Activated B cell treated with CpG ODN at 0.5 μM for 24 hours (primary cell): ENCODE results near the gene C1orf122. TPM values are rescaled to one million over a fixed set of nuclear protein-coding genes. Genes with fewer than 3 reads are reported as not detected.

Source experiments
- ATAC-seq: fragments of 200-7000 bp; cut with Tn5 transposase; one replicate; pipeline ENCODE4 v1.10.0; 2021; ENCODE audit warnings: low read depth, mild to moderate bottlenecking, moderate library complexity
- CTCF ChIA-PET: fragments of 350-600 bp; sonication (Branson Sonifier 250); formaldehyde crosslinking; loops from one replicate; lab custom pipeline; 2021; ENCODE audit warnings: antibody characterized with exemption; lab: Charles Lee
- POLR2A ChIA-PET: fragments of 350-600 bp; sonication (Branson Sonifier 250); formaldehyde crosslinking; loops from one replicate; lab custom pipeline; 2021; ENCODE audit warnings: antibody characterized with exemption; lab: Charles Lee
- DNase-seq: peaks from one replicate; pipeline ENCODE4 v3.0.0; 2022
- H3K27ac Mint-ChIP-seq: one replicate; pipeline ENCODE4 v1.8.0; 2020; ENCODE audit warnings: mixed read lengths
- H3K27me3 Mint-ChIP-seq: one replicate; pipeline ENCODE4 v1.8.0; 2021; ENCODE audit warnings: mixed read lengths
- H3K36me3 Mint-ChIP-seq: one replicate; pipeline ENCODE4 v1.8.0; 2021; ENCODE audit warnings: low read depth, mixed read lengths
- H3K4me1 Mint-ChIP-seq: one replicate; pipeline ENCODE4 v1.8.0; 2021; ENCODE audit warnings: mixed read lengths
- H3K4me3 Mint-ChIP-seq: one replicate; pipeline ENCODE4 v1.8.0; 2020; ENCODE audit warnings: mild to moderate bottlenecking, mixed read lengths
- H3K9me3 Mint-ChIP-seq: one replicate; pipeline ENCODE4 v1.8.0; 2020; ENCODE audit warnings: mixed read lengths
- CTCF ChIP-seq: fragments of 200-600 bp; IDR thresholded peaks from one replicate; pipeline ENCODE4 v1.8.0; 2022; ENCODE audit warnings: antibody characterized with exemption, mild to moderate bottlenecking
- intact Hi-C: fragments of 100-400 bp; cut with micrococcal nuclease; formaldehyde crosslinking; loops from one replicate; pipeline ENCODE4 v1.15.1; 2024
- total RNA-seq: library from RNA; stranded (reverse); gene quantifications from 2 replicates; pipeline ENCODE4 v1.2.3, GENCODE V29; 2022

C1orf122 gene
- total RNA-seq, 1 donor from 2014 or later, result 19.9 TPM

GRCh38 chr1:37841652-37842051 is 34.1 kb downstream of the C1orf122 start:
- no peak for ATAC-seq
- H3K4me1 Mint-ChIP-seq, result peaks cover 17% of the 10 kb centered on the region
- no peak overlapping the region for H3K4me3 Mint-ChIP-seq
- no peak overlapping the region for H3K27ac Mint-ChIP-seq
- ChIA-PET CTCF (no interaction called here), POLR2A (interaction anchor here (0.7 kb wide), 1 partner anchor 24 kb away, joined by 4 read pairs; no protein-coding TSS in a partner anchor)
- H3K27me3 Mint-ChIP-seq, result no peaks in the 10 kb centered on the region
- no peaks in the 10 kb centered on the region for H3K9me3 Mint-ChIP-seq
- no peak for DNase-seq
- peaks cover 77% of the 10 kb centered on the region for H3K36me3 Mint-ChIP-seq
- intact Hi-C loops, result no loop called here
- TF ChIP-seq CTCF, result no peak

- Mint-ChIP-seq H3K4me1 (peaks cover 32% of the 10 kb centered on the region), H3K36me3 (peaks cover 57% of the 10 kb centered on the region), H3K9me3 (no peaks in the 10 kb centered on the region), H3K27ac (no peak overlapping the region), H3K4me3 (no peak overlapping the region), H3K27me3 (no peaks in the 10 kb centered on the region)
- POLR2A ChIA-PET, result interaction anchor here (2.3 kb wide), 1 partner anchor 15 kb away, joined by 11 read pairs; the partner anchor contains the start of gene MTF1
- CTCF ChIA-PET, result interaction anchor here (1.0 kb wide), 1 partner anchor 16 kb away, joined by 7 read pairs; no protein-coding TSS in a partner anchor
- no peak for ATAC-seq
- intact Hi-C loops, result no loop called here
- DNase-seq, result no peak
- no peak for TF ChIP-seq CTCF
These were observed 36.9 kb downstream of the C1orf122 start for GRCh38 chr1:37844536-37844935.

- H3K27ac Mint-ChIP-seq, result peak overlapping the region; percentile 30
- intact Hi-C loops, result no loop called here
- TF ChIP-seq CTCF, result no peak
- POLR2A ChIA-PET, result interaction anchor here (2.3 kb wide), 1 partner anchor 14 kb away, joined by 11 read pairs; the partner anchor contains the start of gene MTF1
- DNase-seq, result no peak
- no peaks in the 10 kb centered on the region for H3K9me3 Mint-ChIP-seq
- ATAC-seq, result no peak
- CTCF ChIA-PET, result interaction anchor here (1.0 kb wide), 1 partner anchor 15 kb away, joined by 7 read pairs; no protein-coding TSS in a partner anchor
- peaks cover 32% of the 10 kb centered on the region for H3K4me1 Mint-ChIP-seq
- H3K36me3 Mint-ChIP-seq, result peaks cover 50% of the 10 kb centered on the region
- H3K4me3 Mint-ChIP-seq, result no peak overlapping the region
- H3K27me3 Mint-ChIP-seq, result no peaks in the 10 kb centered on the region
These were observed 37.6 kb downstream of the C1orf122 start for GRCh38 chr1:37845049-37845646.

- ChIA-PET POLR2A (interaction anchor here (1.3 to 2.3 kb wide), 2 partner anchors 14 to 38 kb away, joined by 4 to 11 read pairs; partner anchors contain the start of genes C1orf122, MTF1 and YRDC), CTCF (interaction anchor here (0.7 to 1.9 kb wide), 2 partner anchors 14 to 16 kb away, joined by 3 to 8 read pairs; partner anchors contain the start of gene MTF1)
- H3K9me3 Mint-ChIP-seq, result no peaks in the 10 kb centered on the region
- DNase-seq, result no peak
- peaks cover 45% of the 10 kb centered on the region for H3K36me3 Mint-ChIP-seq
- no peak for TF ChIP-seq CTCF
- H3K27ac Mint-ChIP-seq, result peak overlapping the region; percentile 10
- no peak for ATAC-seq
- H3K4me1 Mint-ChIP-seq, result peaks cover 32% of the 10 kb centered on the region
- H3K4me3 Mint-ChIP-seq, result no peak overlapping the region
- H3K27me3 Mint-ChIP-seq, result no peaks in the 10 kb centered on the region
- intact Hi-C loops, result no loop called here
These were observed 38.2 kb downstream of the C1orf122 start for GRCh38 chr1:37845786-37846185.

- CTCF ChIA-PET, result interaction anchor here (1.9 kb wide), 1 partner anchor 13 kb away, joined by 8 read pairs; the partner anchor contains the start of gene MTF1
- H3K4me1 Mint-ChIP-seq, result peaks cover 32% of the 10 kb centered on the region
- no peaks in the 10 kb centered on the region for H3K27me3 Mint-ChIP-seq
- POLR2A ChIA-PET, result interaction anchor here (0.5 to 2.3 kb wide), 4 partner anchors 13 to 337 kb away, joined by 3 to 11 read pairs (median 4); partner anchors contain the start of genes C1orf122, MTF1 and YRDC
- intact Hi-C loops, result no loop called here
- DNase-seq (no peak), ATAC-seq (no peak)
- peak overlapping the region; percentile 67 for H3K27ac Mint-ChIP-seq
- H3K36me3 Mint-ChIP-seq, result peaks cover 40% of the 10 kb centered on the region
- H3K4me3 Mint-ChIP-seq, result peak overlapping the region; percentile 73
- TF ChIP-seq CTCF, result no peak
- no peaks in the 10 kb centered on the region for H3K9me3 Mint-ChIP-seq
These were observed 39.2 kb downstream of the C1orf122 start for GRCh38 chr1:37846647-37847339.
